GM03348 (cell line): ENCODE data around the gene DAPP1.

Source experiments
- DNase-seq: peaks from one replicate; pipeline ENCODE4 v3.0.0; 2012; ENCODE audit warnings: low spot score

Gene DAPP1

GRCh38 chr4:99918656-99919055 is 102.0 kb downstream of the DAPP1 start:
- DNase-seq: no peak
